K562 (cell line): ENCODE results near the gene TNPO3. TPM values are rescaled to one million over a fixed set of nuclear protein-coding genes. Genes with fewer than 3 reads are reported as not detected.

ENCODE experiments used
- BRD9 ChIP-seq: fragments of 450-650 bp; IDR thresholded peaks from 2 replicates; pipeline ENCODE4 v1.6.1; 2018; ENCODE audit warnings: low read depth; ENCODE audit not compliant: partially characterized antibody
- CSDE1 ChIP-seq, 2 experiments: fragments of 450-650 bp; IDR thresholded peaks; 2 replicates each; pipeline ENCODE4 v1.6.1; 2016; ENCODE audit warnings: mild to moderate bottlenecking in 1 of 2
- DDX20 ChIP-seq: fragments of 450-650 bp; IDR thresholded peaks from 2 replicates; pipeline ENCODE4 v1.6.1; 2016; ENCODE audit warnings: missing genetic modification characterization, low read depth, mild to moderate bottlenecking, missing compliant biosample characterization, moderate library complexity
- ELF4 ChIP-seq: fragments of 450-650 bp; formaldehyde crosslinking; IDR thresholded peaks from 2 replicates; pipeline ENCODE4 v1.4.0; 2022; ENCODE audit warnings: missing genetic modification characterization
- EWSR1 ChIP-seq: fragments of 450-650 bp; IDR thresholded peaks from 2 replicates; pipeline ENCODE4 v1.6.1; 2018; ENCODE audit warnings: borderline replicate concordance, mild to moderate bottlenecking, low read depth, moderate library complexity; ENCODE audit not compliant: partially characterized antibody
- MTA2 ChIP-seq: fragments of 450-650 bp; IDR thresholded peaks from 2 replicates; pipeline ENCODE4 v1.6.1; 2016; ENCODE audit warnings: low read depth
- NBN ChIP-seq: fragments of 450-650 bp; IDR thresholded peaks from 2 replicates; pipeline ENCODE4 v1.6.1; 2016; ENCODE audit warnings: low read depth, mild to moderate bottlenecking
- NCOA6 ChIP-seq: fragments of 450-650 bp; IDR thresholded peaks from 2 replicates; pipeline ENCODE4 v1.6.1; 2017; ENCODE audit warnings: mild to moderate bottlenecking
- PRMT5 ChIP-seq: sonication (generic); formaldehyde crosslinking; IDR thresholded peaks from 2 replicates; pipeline ENCODE4 v1.5.0; 2020; ENCODE audit warnings: missing genetic modification reagents
- SAFB2 ChIP-seq: fragments of 200-400 bp; formaldehyde crosslinking; IDR thresholded peaks from 2 replicates; pipeline ENCODE4 v1.6.1; 2018; ENCODE audit warnings: borderline replicate concordance, low read length, low read depth, moderate library complexity; ENCODE audit not compliant: severe bottlenecking
- STAG1 ChIP-seq: sonication (generic); formaldehyde crosslinking; IDR thresholded peaks from 2 replicates; pipeline ENCODE4 v1.5.0; 2020; ENCODE audit warnings: missing genetic modification reagents, borderline replicate concordance
- TAF15 ChIP-seq: fragments of 200-400 bp; formaldehyde crosslinking; IDR thresholded peaks from 2 replicates; pipeline ENCODE4 v1.6.1; 2017; ENCODE audit warnings: mild to moderate bottlenecking, low read depth, low read length, moderate library complexity
- TBL1XR1 ChIP-seq, 2 experiments: IDR thresholded peaks; 2 replicates each; pipeline ENCODE4 v1.6.1; 2012; ENCODE audit warnings: improper control_type of control experiment in 2 of 2, low read length in 2 of 2, mild to moderate bottlenecking in 1 of 2
- TCF7L2 ChIP-seq: fragments of 150-350 bp; IDR thresholded peaks from 2 replicates; pipeline ENCODE4 v1.6.1; 2016; ENCODE audit warnings: low read depth, mild to moderate bottlenecking, low read length, moderate library complexity
- ZKSCAN1 ChIP-seq: fragments of 150-350 bp; IDR thresholded peaks from 2 replicates; pipeline ENCODE4 v1.6.1; 2016; ENCODE audit warnings: low read depth, low read length
- ZNF699 ChIP-seq: fragments of 250-450 bp; sonication (Bioruptor Pico); IDR thresholded peaks from 2 replicates; pipeline ENCODE4 v1.8.0; 2021; ENCODE audit warnings: mild to moderate bottlenecking, moderate library complexity; ENCODE audit not compliant: insufficient replicate concordance
- polyA plus RNA-seq, 8 experiments: library from polyadenylated mRNA; depleted of rRNA in 4 of 8; stranded (reverse) in 5 of 8; unstranded in 3 of 8; fragments of >200 nt; fragmentation: Nextera tagmentation in 2 of 8; fragmentation: Illumina TruSeq in 1 of 8; extraction: Ambion mirVana in 2 of 8; extraction: Trizol in 1 of 8; gene quantifications; 2 replicates each; pipeline versions ENCODE4 v1.2.1 to v1.2.3, GENCODE V29; 2011 to 2014; ENCODE audit warnings: inconsistent platforms in 1 of 8, missing spikeins in 1 of 8
- total RNA-seq, 7 experiments: library from RNA; depleted of rRNA in 6 of 7; stranded (reverse); fragments of >200 nt in 6 of 7; fragmentation: Illumina TruSeq in 2 of 7; extraction: Trizol in 2 of 7; gene quantifications; 2 replicates each; pipeline versions ENCODE4 v1.2.1 to v1.2.3, GENCODE V29; 2011 to 2021; ENCODE audit warnings: low replicate concordance in 1 of 7
- TF ChIP-seq, protein P1 (sequence below): fragments of 450-650 bp; conservative IDR thresholded peaks from 2 replicates; pipeline ENCODE4 v1.6.1; 2016; ENCODE audit warnings: missing genetic modification characterization, low read depth, mild to moderate bottlenecking, control low read depth, missing compliant biosample characterization
- TF ChIP-seq, protein P2 (sequence below): sonication (generic); formaldehyde crosslinking; IDR thresholded peaks from 2 replicates; pipeline ENCODE4 v1.8.1; 2023; ENCODE audit warnings: mild to moderate bottlenecking, missing genetic modification reagents, moderate library complexity
- TF ChIP-seq, protein P3 (sequence below): IDR thresholded peaks from 2 replicates; pipeline ENCODE4 v1.6.1; 2011; ENCODE audit not compliant: insufficient read length; ENCODE audit errors: extremely low read depth
- TF ChIP-seq, protein P4 (sequence below): sonication (generic); formaldehyde crosslinking; IDR thresholded peaks from 2 replicates; pipeline ENCODE4 v1.8.1; 2023; ENCODE audit warnings: mild to moderate bottlenecking, missing genetic modification reagents
- TF ChIP-seq, protein P5 (sequence below): conservative IDR thresholded peaks from 2 replicates; pipeline ENCODE4 v1.6.1; 2011; ENCODE audit warnings: low read depth, mild to moderate bottlenecking, low read length; ENCODE audit not compliant: control insufficient read depth

The TNPO3 gene
- total and polyA plus RNA-seq, 9 of the 15 experiments (the other 6 are each of a cell fraction or from before 2014, with no cell fraction given) = 35.8 to 125 (median 110) TPM

DNA sequence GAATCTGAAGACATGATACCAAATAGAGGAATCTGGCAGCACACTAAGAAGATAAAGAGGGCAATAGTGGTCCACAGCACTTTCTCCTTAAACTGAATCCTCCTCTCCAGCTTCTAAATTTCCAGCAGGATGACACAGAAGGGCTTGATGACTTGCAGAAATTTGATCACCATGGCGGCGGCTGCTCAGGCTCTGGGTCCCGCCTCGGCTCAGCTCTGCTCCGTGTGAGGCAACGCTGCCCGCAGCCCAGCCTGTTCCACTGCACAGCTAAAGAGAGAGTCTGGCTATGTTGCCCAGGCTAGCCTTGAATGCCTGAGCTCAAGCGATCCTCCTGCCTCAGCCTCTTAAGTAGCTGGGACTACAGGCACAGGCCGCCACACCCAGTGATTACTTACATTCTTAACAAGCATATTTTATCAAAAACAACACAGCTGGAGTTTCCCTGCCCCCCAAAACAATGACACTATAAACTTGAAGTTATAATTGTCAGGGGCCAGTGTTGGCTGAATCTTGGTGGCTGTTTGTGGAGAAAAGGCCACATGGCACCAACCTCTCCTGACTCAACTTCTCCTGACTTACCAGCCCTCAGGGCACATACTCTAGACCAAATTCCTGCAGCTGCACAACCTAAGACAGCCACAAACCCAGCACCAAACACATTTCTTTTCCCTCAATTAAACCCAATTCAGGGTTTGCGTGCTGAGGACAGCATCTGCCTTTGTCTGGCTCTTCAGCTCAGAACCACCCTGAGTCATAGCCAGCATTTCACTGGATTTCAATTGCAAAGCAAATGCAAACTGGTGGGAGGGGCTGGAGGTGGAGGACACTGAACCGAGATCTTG is 11.6 kb upstream of the TNPO3 start (continued):
- no peak for TF ChIP-seq TAF15
- no peak for TF ChIP-seq SAFB2
- TF ChIP-seq, protein P1, sequence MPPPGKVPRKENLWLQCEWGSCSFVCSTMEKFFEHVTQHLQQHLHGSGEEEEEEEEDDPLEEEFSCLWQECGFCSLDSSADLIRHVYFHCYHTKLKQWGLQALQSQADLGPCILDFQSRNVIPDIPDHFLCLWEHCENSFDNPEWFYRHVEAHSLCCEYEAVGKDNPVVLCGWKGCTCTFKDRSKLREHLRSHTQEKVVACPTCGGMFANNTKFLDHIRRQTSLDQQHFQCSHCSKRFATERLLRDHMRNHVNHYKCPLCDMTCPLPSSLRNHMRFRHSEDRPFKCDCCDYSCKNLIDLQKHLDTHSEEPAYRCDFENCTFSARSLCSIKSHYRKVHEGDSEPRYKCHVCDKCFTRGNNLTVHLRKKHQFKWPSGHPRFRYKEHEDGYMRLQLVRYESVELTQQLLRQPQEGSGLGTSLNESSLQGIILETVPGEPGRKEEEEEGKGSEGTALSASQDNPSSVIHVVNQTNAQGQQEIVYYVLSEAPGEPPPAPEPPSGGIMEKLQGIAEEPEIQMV (tag) = no peak; the same call in 1 of the 2 replicates
- 0 out of 2 replicates have a peak, but pooled peaks have one; percentile 20 for TF ChIP-seq ZKSCAN1
- TF ChIP-seq MTA2 = no peak
- TF ChIP-seq, protein P2, sequence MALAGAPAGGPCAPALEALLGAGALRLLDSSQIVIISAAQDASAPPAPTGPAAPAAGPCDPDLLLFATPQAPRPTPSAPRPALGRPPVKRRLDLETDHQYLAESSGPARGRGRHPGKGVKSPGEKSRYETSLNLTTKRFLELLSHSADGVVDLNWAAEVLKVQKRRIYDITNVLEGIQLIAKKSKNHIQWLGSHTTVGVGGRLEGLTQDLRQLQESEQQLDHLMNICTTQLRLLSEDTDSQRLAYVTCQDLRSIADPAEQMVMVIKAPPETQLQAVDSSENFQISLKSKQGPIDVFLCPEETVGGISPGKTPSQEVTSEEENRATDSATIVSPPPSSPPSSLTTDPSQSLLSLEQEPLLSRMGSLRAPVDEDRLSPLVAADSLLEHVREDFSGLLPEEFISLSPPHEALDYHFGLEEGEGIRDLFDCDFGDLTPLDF (CRISPR knock-in tag) = no peak
- no peak for TF ChIP-seq EWSR1
- TF ChIP-seq, protein P3, sequence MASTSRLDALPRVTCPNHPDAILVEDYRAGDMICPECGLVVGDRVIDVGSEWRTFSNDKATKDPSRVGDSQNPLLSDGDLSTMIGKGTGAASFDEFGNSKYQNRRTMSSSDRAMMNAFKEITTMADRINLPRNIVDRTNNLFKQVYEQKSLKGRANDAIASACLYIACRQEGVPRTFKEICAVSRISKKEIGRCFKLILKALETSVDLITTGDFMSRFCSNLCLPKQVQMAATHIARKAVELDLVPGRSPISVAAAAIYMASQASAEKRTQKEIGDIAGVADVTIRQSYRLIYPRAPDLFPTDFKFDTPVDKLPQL = no peak
- no peak; a peak in 1 of 4 replicates for TF ChIP-seq TBL1XR1 (IDR thresholded peaks at IDR 0.05; ENCODE audit: low read length in 2 of 2)
- no peak for TF ChIP-seq CSDE1 (IDR thresholded peaks at IDR 0.05)
- TF ChIP-seq ZNF699 (CRISPR knock-in tag) = no peak
- peak; percentile 75 for TF ChIP-seq NBN
- peak; percentile 83 for TF ChIP-seq BRD9
- TF ChIP-seq, protein P4, sequence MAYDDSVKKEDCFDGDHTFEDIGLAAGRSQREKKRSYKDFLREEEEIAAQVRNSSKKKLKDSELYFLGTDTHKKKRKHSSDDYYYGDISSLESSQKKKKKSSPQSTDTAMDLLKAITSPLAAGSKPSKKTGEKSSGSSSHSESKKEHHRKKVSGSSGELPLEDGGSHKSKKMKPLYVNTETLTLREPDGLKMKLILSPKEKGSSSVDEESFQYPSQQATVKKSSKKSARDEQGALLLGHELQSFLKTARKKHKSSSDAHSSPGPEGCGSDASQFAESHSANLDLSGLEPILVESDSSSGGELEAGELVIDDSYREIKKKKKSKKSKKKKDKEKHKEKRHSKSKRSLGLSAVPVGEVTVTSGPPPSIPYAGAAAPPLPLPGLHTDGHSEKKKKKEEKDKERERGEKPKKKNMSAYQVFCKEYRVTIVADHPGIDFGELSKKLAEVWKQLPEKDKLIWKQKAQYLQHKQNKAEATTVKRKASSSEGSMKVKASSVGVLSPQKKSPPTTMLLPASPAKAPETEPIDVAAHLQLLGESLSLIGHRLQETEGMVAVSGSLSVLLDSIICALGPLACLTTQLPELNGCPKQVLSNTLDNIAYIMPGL = no peak
- no peak for TF ChIP-seq NCOA6
- TF ChIP-seq ELF4 = no peak
- no peak for TF ChIP-seq DDX20 (tag)
- TF ChIP-seq, protein P5, sequence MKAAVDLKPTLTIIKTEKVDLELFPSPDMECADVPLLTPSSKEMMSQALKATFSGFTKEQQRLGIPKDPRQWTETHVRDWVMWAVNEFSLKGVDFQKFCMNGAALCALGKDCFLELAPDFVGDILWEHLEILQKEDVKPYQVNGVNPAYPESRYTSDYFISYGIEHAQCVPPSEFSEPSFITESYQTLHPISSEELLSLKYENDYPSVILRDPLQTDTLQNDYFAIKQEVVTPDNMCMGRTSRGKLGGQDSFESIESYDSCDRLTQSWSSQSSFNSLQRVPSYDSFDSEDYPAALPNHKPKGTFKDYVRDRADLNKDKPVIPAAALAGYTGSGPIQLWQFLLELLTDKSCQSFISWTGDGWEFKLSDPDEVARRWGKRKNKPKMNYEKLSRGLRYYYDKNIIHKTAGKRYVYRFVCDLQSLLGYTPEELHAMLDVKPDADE = no peak
- TF ChIP-seq TCF7L2 = no peak
- no peak for TF ChIP-seq STAG1 (CRISPR knock-in tag)
- no peak for TF ChIP-seq PRMT5
